K562 (cell line): ENCODE data around the gene TRMT112. TPM values are rescaled to one million over a fixed set of nuclear protein-coding genes. Genes with fewer than 3 reads are reported as not detected.

Experiments used
- BRD9 ChIP-seq: fragments of 450-650 bp; IDR thresholded peaks from 2 replicates; pipeline ENCODE4 v1.6.1; 2018; ENCODE audit warnings: low read depth; ENCODE audit not compliant: partially characterized antibody
- CBX1 ChIP-seq: sonication (generic); IDR thresholded peaks from 2 replicates; pipeline ENCODE4 v1.6.1; 2016; ENCODE audit warnings: antibody characterized with exemption, low read depth, mild to moderate bottlenecking
- NCOA6 ChIP-seq: fragments of 450-650 bp; IDR thresholded peaks from 2 replicates; pipeline ENCODE4 v1.6.1; 2017; ENCODE audit warnings: mild to moderate bottlenecking
- RFX7 ChIP-seq: fragments of 250-450 bp; sonication (Bioruptor Pico); IDR thresholded peaks from 2 replicates; pipeline ENCODE4 v1.5.1; 2021; ENCODE audit warnings: mild to moderate bottlenecking
- TAF1 ChIP-seq: IDR thresholded peaks from 2 replicates; pipeline ENCODE4 v1.6.1; 2011; ENCODE audit warnings: mild to moderate bottlenecking, low read length, moderate library complexity; ENCODE audit not compliant: insufficient read depth, control insufficient read depth, severe bottlenecking; ENCODE audit errors: extremely low read depth
- ZBTB17 ChIP-seq: fragments of 450-650 bp; formaldehyde crosslinking; IDR thresholded peaks from 2 replicates; pipeline ENCODE4 v1.4.0; 2020; ENCODE audit warnings: mild to moderate bottlenecking
- ZBTB8A ChIP-seq: fragments of 450-650 bp; IDR thresholded peaks from 2 replicates; pipeline ENCODE4 v1.6.1; 2018; ENCODE audit warnings: mild to moderate bottlenecking, moderate library complexity; ENCODE audit not compliant: partially characterized antibody
- polyA plus RNA-seq, 8 experiments: library from polyadenylated mRNA; depleted of rRNA in 4 of 8; stranded (reverse) in 5 of 8; unstranded in 3 of 8; fragments of >200 nt; fragmentation: Nextera tagmentation in 2 of 8; fragmentation: Illumina TruSeq in 1 of 8; extraction: Ambion mirVana in 2 of 8; extraction: Trizol in 1 of 8; gene quantifications; 2 replicates each; pipeline versions ENCODE4 v1.2.1 to v1.2.3, GENCODE V29; 2011 to 2014; ENCODE audit warnings: inconsistent platforms in 1 of 8, missing spikeins in 1 of 8
- total RNA-seq, 7 experiments: library from RNA; depleted of rRNA in 6 of 7; stranded (reverse); fragments of >200 nt in 6 of 7; fragmentation: Illumina TruSeq in 2 of 7; extraction: Trizol in 2 of 7; gene quantifications; 2 replicates each; pipeline versions ENCODE4 v1.2.1 to v1.2.3, GENCODE V29; 2011 to 2021; ENCODE audit warnings: low replicate concordance in 1 of 7
- TF ChIP-seq, protein P1 (sequence below): sonication (generic); formaldehyde crosslinking; IDR thresholded peaks from 2 replicates; pipeline ENCODE4 v1.8.0; 2022; ENCODE audit warnings: mild to moderate bottlenecking, missing genetic modification reagents

TRMT112 gene
- total and polyA plus RNA-seq, 9 of the 15 experiments (the other 6 are each of a cell fraction or from before 2014, with no cell fraction given) = 162 to 444 (median 300) TPM

DNA sequence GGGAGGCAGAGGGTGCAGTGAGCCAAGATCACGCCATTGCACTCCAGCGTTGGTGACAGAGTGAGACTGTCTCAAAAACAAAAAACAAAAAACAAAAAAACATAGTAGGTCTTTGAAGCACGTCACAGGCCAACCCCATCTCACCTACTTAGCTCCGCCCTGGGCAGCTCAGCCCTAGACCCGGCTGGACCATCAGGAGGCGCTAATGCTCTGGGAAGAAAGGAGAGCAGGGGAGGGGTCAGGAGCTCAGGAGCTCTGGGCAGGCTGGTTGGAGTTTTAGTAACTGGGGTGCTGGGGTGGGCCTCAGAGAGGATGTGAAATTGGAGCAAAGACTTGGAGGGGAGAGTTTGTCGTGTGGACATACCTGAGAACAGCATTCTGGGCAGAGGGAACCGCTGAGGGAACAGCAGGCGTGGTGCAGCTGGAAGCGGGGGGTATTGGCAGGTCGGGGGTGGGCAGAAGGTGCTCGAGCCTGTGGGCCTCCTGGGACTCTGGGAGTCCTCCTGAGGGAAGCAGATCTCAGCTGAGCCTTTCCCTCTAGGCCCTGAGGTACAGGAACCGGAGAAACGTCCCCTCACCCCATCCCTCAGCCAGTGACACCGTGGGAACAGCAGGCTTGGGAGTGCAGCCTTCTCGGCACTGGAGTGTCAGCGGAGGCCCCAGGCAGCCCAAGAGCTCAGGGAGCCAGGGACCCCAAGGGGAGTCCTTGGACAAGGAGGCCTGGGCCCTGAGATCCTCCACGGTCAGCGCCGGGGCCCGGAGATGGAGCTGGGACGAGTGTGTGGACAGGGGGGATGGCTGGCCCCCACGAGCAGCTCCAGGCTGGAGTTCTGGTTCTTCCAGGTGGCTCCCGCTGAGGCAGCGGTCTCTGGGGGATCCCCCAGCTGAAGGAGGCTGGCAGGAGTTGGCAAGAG, 39.4 kb upstream of the TRMT112 start (continued):
- TF ChIP-seq, protein P1, sequence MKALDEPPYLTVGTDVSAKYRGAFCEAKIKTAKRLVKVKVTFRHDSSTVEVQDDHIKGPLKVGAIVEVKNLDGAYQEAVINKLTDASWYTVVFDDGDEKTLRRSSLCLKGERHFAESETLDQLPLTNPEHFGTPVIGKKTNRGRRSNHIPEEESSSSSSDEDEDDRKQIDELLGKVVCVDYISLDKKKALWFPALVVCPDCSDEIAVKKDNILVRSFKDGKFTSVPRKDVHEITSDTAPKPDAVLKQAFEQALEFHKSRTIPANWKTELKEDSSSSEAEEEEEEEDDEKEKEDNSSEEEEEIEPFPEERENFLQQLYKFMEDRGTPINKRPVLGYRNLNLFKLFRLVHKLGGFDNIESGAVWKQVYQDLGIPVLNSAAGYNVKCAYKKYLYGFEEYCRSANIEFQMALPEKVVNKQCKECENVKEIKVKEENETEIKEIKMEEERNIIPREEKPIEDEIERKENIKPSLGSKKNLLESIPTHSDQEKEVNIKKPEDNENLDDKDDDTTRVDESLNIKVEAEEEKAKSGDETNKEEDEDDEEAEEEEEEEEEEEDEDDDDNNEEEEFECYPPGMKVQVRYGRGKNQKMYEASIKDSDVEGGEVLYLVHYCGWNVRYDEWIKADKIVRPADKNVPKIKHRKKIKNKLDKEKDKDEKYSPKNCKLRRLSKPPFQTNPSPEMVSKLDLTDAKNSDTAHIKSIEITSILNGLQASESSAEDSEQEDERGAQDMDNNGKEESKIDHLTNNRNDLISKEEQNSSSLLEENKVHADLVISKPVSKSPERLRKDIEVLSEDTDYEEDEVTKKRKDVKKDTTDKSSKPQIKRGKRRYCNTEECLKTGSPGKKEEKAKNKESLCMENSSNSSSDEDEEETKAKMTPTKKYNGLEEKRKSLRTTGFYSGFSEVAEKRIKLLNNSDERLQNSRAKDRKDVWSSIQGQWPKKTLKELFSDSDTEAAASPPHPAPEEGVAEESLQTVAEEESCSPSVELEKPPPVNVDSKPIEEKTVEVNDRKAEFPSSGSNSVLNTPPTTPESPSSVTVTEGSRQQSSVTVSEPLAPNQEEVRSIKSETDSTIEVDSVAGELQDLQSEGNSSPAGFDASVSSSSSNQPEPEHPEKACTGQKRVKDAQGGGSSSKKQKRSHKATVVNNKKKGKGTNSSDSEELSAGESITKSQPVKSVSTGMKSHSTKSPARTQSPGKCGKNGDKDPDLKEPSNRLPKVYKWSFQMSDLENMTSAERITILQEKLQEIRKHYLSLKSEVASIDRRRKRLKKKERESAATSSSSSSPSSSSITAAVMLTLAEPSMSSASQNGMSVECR = no peak
- TF ChIP-seq ZBTB17 (CRISPR knock-in tag) (0 out of 2 replicates have a peak, but pooled peaks have one; percentile 16), BRD9 (peak; percentile 89), NCOA6 (no peak), CBX1 (no peak), ZBTB8A (no peak), TAF1 (no peak), RFX7 (no peak)
